Measurements from ENCODE around the gene BTG4.

The BTG4 gene

DNA sequence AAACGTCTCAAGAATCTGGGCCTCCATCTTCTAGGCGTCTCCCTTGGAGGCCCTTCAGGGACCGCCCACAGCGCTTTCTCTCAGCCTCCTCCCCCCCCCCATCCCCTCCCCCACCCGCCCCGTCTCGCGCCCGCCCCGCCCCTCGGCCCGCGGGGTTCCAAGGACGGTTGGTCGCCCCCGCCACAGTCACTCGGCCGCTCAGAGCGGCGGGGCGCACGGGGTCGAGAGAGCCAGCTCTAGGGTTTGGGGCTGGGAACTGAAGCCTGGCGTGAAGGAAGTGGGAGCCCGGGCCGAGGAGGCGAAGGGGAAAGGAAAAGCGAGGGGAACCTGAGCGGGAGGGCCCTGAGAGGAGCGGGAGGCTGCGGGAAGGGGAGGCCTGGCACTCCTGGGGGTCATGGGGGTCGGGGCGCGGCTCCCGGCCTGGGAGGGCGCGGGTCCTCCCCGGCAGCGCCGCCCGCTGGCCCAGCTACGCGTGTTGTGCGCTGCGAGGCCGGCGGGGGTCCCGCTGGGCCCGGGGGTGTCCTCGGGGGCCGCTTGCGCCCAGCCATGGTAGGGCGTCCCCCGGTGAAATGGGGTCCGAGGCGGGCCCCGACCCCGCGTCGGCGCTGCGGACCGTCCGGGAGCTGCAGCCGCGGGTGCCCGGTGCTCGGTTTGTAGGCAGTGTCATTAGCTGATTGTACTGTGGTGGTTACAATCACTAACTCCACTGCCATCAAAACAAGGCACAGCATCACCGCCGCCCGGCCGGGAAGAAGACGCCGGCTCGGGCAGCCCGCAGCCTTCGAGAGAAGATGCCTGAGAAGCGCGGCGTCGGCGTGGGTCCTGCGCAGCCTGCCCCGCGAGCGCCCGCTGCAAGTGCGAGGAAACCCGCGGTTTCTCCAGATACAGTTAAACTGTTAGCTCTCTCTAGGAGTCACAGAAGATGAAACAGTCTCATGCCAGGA, at the start of gene BTG4:
Gene BTG4 (minus strand): TSS at position 91 of the 944 bp plus-strand sequence. CDS start 13,610 bp downstream, outside the sequence.
- DNase-seq, result peak; percentile 12 to 43

DNA sequence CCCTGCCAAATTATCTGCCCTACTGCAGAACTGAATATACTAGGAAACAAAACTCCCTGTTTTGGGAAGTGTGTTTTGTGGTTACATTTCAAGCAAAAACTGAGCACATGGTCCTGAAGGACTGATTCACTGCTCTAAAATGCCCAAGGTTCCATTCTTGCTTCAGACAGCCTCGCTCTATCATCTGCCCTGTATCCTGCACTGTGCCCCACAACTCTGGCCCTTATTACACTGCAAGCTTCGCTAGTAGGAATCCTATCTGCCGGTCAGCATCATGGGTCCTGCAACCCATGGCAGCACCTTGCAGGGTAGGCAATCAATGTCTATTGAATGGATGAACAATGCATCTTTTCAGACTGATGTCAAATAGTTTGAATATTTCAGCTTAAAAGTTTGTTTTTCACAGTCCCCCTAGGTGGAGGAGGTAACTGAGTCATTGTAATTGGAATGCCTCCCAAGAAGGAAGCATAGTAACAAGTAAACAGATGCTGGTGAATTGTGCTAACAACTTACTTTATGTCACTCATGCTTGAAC, 49.7 kb upstream of the BTG4 start:
- DNase-seq, result no peak

DNA sequence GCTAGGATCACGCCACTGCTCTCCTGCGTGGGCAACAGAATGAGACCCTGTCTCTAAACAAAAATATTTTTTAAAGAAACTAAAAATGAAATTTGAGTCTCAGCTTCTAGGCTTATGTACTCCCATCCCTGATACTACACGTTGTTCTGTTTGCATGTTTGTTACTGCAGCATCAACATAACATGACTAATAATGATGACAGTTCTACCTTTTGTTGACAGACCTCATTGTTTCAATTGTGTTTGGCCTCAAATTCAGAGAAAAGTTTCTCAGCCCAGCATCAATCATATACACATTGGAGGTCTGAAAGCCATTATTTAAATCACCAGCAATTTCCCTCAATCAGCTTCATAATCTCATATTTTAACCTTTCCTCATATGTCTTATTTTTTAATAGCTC, 49.1 kb upstream of the BTG4 start:
- DNase-seq, result no peak

DNA sequence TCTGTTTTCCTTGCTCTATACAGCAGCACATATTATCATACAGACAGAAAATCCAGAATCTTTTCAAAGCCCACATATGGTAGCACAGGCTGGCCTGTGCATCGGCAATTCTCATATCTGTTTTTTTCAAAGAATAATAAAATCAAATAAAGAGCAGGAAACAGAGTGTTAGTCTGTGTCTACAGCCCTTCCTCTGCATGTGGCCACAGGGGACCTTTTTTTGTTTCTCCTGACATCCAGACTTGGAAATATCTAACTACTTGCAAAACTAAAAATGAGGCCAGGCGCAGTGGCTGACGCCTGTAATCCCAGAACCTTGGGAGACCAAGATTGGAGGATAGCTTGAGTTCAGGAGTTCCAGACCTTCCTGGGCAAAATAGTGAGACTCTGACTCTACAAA, 48.6 kb upstream of the BTG4 start:
- no peak for DNase-seq

DNA sequence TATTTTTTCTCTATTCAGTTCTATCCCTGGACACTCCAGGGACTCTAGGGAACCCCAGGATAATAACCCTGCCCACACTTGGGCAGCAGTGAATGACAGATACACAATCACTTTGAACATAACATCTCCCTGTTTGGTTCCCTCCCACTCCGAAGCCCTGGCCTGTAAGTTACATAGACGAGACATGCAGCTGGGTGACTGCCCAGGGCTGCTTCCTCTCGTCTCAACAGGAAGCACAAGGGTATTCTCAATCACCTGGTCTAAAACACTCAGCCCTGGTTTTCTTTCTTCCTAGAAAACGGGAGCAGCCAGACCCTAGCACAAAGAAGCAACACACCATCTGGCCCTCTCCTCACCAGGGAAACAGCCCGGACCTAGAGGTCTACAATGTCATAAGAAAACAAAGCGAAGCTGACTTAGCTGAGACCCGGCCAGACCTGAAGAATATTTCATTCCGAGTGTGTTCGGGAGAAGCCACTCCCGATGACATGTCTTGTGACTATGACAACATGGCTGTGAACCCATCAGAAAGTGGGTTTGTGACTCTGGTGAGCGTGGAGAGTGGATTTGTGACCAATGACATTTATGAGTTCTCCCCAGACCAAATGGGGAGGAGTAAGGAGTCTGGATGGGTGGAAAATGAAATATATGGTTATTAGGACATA, 47.7 kb upstream of the BTG4 start:
- DNase-seq, result no peak

DNA sequence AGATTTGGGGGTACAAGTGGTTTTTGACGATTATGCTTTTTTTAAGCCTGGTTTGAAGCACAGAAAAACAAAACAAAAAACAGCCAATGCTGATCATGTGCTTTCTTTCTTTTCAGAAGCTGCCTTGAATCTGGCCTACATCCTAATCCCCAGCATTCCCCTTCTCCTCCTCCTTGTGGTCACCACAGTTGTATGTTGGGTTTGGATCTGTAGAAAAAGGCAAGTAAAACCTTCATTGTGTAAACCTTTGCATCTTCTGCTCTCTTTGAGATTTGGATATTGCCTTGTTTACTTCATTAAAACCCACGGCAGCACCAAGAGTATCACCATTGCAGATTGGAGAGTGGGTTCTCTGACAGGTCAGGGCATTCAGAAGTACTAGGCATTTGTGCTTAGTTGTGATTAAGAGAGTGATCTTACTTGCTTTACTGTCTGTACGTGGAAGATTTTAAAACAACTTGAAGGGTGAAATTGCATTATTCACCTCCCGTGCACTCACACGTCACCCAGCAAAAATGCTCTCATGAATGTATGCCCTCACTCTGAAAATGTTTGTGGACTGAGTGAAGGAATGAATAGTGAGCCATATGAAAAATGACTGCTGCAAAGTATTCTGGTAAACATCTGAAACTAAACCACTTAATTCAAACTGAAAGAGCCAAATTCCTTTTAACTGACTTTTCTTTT, 45.4 kb upstream of the BTG4 start:
- DNase-seq, result no peak

DNA sequence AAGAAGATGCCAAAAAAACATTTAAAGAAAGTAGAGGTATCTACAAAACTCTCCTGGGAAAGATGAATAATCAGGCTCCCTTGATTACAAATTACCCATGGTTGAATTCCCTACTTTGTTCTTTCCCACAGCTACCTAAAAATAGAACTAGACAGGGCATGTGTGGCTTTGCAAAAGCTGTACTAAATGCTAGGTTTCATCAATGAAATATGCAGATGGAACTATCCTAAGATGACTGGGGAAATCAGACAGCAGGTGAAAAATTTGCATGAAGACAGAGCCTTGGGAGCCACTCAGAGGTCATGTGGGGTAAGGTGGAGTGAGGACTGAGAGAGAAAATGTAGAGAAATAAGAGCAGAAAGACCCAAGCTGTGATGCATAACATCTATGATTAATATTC, 43.1 kb upstream of the BTG4 start:
- no peak for DNase-seq

DNA sequence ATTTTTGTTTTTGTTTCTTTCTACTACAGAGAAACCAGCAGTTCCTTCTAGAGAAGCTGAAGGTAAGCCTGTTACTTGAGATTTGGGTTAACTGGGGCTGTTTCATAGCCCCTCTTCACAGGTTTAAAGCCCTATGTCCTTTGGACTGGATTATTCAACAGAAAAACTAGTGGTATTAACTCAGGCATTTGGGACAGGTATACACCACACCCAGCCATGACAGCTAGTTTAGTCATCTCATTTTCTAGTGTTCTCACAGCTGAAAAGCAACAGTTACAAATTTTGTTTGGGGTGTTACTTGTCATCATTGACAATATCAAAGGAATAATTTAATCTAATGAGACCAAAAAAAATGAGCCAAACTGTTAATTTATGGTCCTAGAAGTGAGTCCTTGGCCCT, 42.3 kb upstream of the BTG4 start:
- no peak for DNase-seq

DNA sequence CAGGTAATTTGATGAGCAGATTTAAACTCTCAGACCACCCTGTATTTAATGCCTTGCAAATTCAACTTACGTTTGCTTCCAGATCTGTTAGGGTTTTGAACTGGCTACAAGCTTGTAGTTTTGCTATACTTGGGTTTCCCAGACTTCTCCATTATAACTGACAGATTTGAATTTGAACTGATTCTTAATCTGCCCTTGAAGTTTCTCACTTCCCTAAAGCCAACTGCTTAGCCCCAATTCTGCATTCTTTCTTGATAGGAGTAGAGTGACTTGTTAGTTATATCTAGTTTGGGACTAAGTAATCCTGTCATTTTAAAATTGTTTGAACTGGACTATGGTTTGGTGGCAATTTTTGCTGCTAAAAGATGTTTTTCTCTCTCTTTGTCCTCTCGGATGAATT, 38.1 kb upstream of the BTG4 start:
- no peak for DNase-seq

DNA sequence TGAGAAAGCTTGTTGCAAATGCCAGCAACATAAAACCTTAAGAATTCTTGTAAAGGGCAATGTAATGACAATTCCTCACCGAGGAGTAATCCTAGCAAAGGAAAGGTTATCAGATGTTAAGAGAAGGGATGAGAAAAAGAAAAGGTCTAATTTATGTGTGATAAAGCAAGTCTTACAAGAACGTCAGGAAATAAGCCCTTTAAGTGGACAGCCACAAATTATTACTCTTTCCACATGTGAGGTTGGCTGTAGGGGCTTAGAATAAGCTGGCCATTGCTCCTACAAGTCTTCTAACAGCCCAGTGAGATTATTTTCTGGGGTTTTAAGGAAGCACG, 37.6 kb upstream of the BTG4 start:
- DNase-seq, result no peak

DNA sequence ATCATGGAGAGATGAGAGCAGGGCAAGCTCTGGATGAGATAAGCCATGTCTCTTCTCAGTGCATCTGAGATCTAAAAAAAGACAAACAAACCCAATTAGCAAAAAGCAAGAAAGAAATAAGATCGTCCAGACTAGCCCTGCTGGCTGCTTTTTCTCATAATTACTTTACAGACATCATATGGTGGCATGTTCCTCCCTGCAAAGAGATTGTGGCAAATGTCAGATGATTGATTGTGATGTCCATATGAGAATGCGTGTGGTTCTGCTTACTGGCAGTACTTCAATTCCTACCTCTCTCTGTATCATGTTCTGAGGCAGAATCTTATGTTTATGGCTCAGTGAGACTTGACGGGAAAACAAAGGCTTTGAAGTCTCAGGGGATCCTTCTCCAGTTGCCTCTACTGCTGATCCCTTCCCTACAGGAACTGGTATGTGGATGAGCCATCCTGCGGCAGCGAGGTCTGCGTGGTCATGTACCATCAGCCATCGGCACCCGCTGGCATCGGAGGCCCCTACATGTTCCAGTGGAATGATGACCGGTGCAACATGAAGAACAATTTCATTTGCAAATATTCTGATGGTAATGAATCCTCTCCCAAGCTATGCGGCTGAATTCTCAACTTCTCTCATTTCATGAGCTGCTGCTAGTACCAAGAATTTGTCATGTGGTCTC, 37.1 kb upstream of the BTG4 start:
- no peak for DNase-seq

DNA sequence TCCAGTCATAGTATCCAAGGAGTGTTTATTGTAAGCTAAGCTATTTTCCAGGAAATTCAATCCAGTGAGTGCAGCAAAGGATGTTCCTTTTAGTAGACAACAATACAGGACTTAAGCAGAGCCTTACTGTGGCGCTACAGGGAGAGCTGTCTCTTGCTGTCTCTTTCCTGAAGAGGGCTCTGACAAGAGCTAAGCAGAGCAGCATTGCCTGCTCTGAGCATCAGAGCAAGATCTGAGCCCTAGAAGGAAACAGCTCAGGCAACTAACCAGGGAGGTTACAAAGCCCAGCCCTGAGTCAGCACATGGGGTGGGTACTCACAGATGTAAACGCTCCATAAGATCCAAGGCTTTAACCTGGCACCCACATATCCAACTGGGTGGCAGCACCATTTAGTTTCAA, 36.3 kb upstream of the BTG4 start:
- DNase-seq, result no peak

DNA sequence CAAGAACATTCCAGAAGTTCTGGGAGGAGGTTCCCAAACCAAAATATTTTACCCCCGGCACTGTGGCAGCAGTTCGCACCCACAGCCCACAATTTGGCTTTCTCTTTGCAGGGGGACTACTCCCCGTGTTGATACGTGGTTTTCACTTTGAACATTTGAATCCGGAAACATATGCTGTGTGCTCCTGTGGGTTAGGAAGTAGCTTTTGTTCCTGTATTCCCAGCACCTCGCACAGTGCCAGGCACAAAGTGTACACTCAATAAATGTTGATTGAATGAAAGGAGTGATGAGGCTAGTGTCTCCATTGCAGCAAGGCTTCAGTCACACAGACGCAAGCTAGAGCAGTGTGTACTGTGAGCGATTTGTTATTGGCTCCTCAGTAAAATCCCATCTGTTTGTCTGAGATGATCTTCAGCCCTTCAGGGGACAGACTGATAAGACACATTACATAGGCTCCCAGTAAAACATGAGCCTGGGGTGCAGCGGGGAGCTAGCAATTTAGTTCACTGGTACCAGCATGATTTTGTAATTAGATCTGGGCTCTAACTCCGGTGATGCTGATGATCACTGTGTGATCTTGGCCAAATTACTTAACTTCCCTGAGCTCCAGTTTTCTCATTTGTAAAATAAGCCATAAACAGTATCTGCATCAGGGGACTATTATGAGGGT, 30.6 kb upstream of the BTG4 start:
- no peak for DNase-seq

DNA sequence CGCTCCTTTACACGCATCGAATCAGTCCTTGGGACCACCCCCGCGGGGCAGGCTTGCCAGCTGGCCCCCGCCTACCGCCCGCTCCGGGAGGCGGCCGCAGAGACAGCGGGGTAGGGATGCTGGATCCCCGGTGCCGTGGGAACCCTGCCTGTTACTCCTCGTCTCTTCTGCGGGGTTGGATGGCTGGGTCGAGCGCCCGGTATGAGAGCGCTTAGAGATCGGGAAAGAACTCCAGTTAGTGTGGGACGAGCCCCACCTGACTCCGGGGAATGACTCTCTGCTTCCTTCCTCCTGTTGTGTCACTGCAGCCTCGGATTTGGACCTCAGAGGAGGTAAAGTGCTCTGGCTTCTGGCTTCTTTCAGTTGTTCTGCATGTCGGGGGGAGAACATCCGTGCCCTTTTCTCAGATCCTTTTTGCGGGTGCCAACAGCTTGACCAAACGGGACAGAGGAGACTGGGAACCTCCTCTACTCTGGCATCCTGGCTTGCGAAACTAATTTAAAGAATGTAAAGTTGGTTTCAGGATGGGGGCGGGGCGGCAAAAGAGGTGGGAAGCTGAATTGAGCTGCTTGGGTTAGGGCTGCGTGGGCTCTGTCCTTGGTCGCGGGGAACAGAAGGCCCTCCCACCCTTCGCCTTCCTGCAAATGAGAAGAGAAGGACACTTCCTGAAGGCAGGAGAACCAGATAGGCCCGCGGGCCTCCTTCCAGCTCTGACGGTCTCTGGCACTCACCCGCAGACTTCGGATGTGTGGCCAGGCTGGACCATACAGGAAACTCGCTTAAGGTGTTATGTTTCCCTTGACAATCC, 29.3 kb upstream of the BTG4 start:
- no peak for DNase-seq

DNA sequence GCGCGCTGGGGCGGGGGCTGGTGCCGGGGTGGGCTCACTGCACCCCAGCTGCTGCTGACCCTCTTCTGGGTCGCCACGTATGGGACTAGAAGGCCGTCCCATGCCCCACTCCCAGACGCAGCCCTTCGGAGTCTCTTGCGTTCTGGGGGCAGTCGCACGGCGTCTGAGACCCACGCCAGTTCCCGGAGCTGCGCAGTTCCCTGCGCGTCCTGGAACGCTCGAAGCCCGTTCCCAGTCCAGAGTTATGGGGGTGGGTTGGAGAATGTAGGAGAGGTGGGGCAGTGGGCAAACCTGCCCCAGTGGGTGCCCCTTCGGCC, 28.7 kb upstream of the BTG4 start:
- DNase-seq, result no peak

DNA sequence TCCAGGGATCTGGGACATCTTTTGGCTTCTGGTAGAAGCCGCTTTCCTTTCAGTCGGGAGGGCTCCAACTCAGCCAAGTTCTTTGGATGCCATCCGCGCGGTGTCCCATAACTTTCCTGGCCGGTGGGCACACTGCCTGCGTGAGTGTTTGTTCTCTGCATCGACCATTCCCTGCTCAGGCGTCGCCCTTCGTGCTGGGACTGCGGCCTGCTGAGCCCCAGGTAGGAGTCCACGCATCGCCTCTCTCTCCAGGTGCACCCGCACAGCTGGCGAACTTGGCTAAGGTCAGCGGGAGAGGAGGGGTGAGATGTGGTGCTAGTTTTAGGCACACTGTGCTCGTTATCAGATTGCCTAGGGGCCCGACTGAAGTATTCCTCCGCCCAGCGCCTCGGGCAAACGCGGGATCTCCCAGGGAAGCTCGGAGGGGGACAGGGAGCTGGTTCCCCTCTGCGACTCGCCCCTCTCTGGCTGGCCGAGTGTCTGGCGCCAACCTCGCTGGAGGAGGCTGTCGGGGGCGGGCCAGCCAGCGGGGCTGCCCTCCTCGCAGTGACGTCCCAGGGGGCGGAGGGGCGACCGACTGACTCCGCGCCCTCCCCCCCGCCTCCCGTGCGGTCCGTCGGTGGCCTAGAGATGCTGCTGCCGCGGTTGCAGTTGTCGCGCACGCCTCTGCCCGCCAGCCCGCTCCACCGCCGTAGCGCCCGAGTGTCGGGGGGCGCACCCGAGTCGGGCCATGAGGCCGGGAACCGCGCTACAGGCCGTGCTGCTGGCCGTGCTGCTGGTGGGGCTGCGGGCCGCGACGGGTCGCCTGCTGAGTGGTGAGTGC, 28.1 kb upstream of the BTG4 start, which contains the start of gene LAYN:
Gene LAYN (plus strand): TSS at position 607 of the 823 bp plus-strand sequence. CDS start 124 bp downstream, at position 731.
- no peak for DNase-seq

DNA sequence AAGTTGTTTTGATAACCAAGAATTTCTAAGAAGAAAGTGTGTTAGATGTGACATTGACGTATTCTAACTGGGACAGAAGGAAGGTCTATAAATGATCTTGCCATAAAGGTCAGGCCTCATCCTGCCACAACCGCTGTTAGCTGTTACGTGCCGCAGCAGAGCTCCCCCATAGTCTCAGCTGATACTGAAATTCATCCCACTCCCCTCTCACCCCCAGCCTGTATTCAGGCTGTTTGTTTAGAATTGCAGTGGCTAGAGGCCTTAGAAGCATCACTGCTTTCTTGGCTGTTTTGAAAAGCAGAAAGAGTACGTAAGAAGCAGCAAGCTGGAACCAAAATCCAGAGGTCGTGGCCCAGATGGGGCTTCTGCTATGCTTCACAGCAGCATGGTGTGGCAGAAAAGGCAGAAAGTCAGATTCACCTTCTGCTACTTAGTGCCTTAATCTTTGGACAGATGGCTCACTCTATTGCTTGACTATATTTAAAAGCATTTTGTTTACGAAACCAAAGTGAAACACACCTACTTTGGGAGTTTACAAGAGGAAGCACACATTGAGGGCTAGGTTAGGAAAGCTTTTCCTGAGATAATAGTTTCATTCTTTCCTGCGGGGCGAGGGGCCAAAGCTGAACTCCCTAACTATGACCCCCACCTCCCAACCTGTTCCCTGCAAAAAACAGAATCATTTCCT, 27.4 kb upstream of the BTG4 start:
- DNase-seq, result no peak

DNA sequence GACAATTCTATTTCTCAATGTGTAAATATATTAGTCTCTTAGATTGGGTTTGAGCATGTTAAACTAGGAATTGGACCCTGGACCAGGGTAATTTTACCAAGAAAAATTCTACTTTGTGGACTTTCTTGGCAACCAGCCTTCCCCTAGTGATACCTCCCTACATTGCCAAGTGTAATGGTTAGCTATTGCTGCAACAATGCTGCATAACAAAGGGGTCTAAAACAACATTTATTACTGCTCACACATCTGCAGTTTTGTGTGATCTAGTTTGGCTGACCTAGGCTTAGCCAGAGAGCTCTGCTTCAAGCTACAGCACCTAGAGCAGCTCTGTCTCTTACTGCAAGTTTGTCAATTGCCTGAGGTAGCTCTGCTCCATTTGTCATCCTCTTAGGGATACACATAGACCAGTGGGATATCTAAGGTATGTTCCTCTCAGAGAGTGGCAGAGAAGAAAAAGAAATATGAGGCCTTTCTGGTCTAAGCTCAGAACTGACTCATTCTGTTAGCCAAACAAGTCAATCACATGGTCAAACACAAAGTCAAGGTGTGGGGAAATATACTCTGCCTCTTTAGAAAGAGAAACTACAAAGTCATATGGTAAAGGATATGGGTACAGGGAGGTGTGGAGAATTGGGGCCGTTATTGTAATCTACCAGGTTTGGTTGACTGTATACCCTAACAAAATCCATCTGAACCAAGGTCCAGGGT, 26.4 kb upstream of the BTG4 start:
- no peak for DNase-seq

DNA sequence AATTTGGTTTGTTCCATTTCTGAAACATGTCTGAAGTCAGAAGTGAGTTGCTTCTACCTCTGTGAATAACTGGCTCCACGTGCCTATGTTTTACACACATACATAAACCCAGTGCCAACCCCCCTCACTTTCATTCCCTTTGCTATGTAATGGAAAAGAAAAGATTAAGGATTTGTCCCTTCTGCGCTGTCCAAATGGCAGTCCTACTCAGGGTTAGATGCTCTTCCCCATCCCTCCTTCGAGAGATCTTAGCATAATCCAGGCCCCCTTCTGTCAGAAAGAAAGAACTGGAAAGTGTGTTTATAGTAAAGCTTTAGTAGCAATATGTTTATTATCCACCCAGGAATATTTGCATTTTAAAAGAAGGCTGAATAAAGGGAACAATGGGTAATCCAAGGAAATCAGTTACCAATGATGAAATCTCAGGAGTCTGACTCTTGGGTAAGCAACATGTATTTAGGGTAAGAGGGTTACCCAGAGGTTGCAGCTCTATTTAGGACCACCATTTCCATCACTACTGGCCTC, 25.2 kb upstream of the BTG4 start:
- no peak for DNase-seq

Measured in NCI-H2081 (cell line).